Dendritic cell treated with granulocyte-macrophage colony-stimulating factor and Interleukin-4, amounts not matched to agents 40 ng/mL and 50 ng/mL, for 4 days (primary cell): ENCODE measurements around the gene HNRNPM.
"Not testable (repeated sequence)": the region's sequence is repeated elsewhere in the genome, so short reads cannot be mapped to it uniquely, and the experiment has no call there.

Source experiments
- H3K27ac Mint-ChIP-seq: one replicate; pipeline ENCODE4 v1.8.0; 2022; ENCODE audit warnings: mild to moderate bottlenecking, mixed read lengths
- H3K27me3 Mint-ChIP-seq: one replicate; pipeline ENCODE4 v1.8.0; 2022; ENCODE audit warnings: mild to moderate bottlenecking, mixed read lengths
- H3K36me3 Mint-ChIP-seq: one replicate; pipeline ENCODE4 v1.8.0; 2022; ENCODE audit warnings: low read depth, mixed read lengths
- H3K4me1 Mint-ChIP-seq: one replicate; pipeline ENCODE4 v1.8.0; 2022; ENCODE audit warnings: low read depth, mixed read lengths
- H3K4me3 Mint-ChIP-seq: one replicate; pipeline ENCODE4 v1.8.0; 2022; ENCODE audit warnings: mild to moderate bottlenecking, moderate library complexity, mixed read lengths
- H3K9me3 Mint-ChIP-seq: one replicate; pipeline ENCODE4 v1.8.0; 2022; ENCODE audit warnings: mixed read lengths
- intact Hi-C: fragments of 100-400 bp; cut with micrococcal nuclease; formaldehyde crosslinking; loops from one replicate; pipeline ENCODE4 v1.15.0; 2022

The HNRNPM gene

GRCh38 chr19:8510589-8511115 lies 65.9 kb downstream of the HNRNPM start:
- Mint-ChIP-seq H3K36me3 (peaks cover 45% of the 10 kb centered on the region), H3K27me3 (no peaks in the 10 kb centered on the region), H3K4me1 (peaks cover 53% of the 10 kb centered on the region), H3K4me3 (no peak overlapping the region), H3K9me3 (no peaks in the 10 kb centered on the region), H3K27ac (no peak overlapping the region)
- intact Hi-C loops = no loop called here

GRCh38 chr19:8511573-8512101 lies 66.9 kb downstream of the HNRNPM start:
- peaks cover 41% of the 10 kb centered on the region for H3K36me3 Mint-ChIP-seq
- no peaks in the 10 kb centered on the region for H3K9me3 Mint-ChIP-seq
- H3K27me3 Mint-ChIP-seq = no peaks in the 10 kb centered on the region
- peaks cover 45% of the 10 kb centered on the region for H3K4me1 Mint-ChIP-seq
- no peak overlapping the region for H3K4me3 Mint-ChIP-seq
- intact Hi-C loops = no loop called here
- H3K27ac Mint-ChIP-seq = no peak overlapping the region

GRCh38 chr19:8512115-8512967 lies 67.6 kb downstream of the HNRNPM start:
- Mint-ChIP-seq H3K27ac (peak overlapping the region; percentile 97), H3K36me3 (peaks cover 37% of the 10 kb centered on the region), H3K27me3 (no peaks in the 10 kb centered on the region), H3K4me3 (no peak overlapping the region), H3K9me3 (no peaks in the 10 kb centered on the region), H3K4me1 (peaks cover 45% of the 10 kb centered on the region)
- intact Hi-C loops = no loop called here

- H3K27me3 Mint-ChIP-seq = no peaks in the 10 kb centered on the region
- intact Hi-C loops = no loop called here
- peak overlapping the region; percentile 97 for H3K4me3 Mint-ChIP-seq
- H3K4me1 Mint-ChIP-seq = peaks cover 49% of the 10 kb centered on the region
- H3K27ac Mint-ChIP-seq = peak overlapping the region; percentile 97
- peaks cover 34% of the 10 kb centered on the region for H3K36me3 Mint-ChIP-seq
- no peaks in the 10 kb centered on the region for H3K9me3 Mint-ChIP-seq
These were observed 68.4 kb downstream of the HNRNPM start for GRCh38 chr19:8513036-8513686.

GRCh38 chr19:8513687-8514504 lies 69.1 kb downstream of the HNRNPM start, which contains the start of gene ZNF414:
ZNF414 (minus strand) TSS chr19:8514167; CDS start chr19:8514046, 121 bp downstream.
- Mint-ChIP-seq H3K4me1 (peaks cover 49% of the 10 kb centered on the region), H3K36me3 (peaks cover 30% of the 10 kb centered on the region), H3K27ac (peak within 1 kb of the TSS; percentile 97), H3K4me3 (peak within 1 kb of the TSS; percentile 97), H3K27me3 (no peaks in the 10 kb centered on the region), H3K9me3 (no peaks in the 10 kb centered on the region)
- intact Hi-C loops = no loop called here

- H3K27me3 Mint-ChIP-seq, H3K9me3 Mint-ChIP-seq, intact Hi-C loops: not testable (repeated sequence)
- H3K4me1 Mint-ChIP-seq = peaks cover 49% of the 10 kb centered on the region
- H3K36me3 Mint-ChIP-seq = peaks cover 30% of the 10 kb centered on the region
- peak overlapping the region; percentile 97 for H3K27ac Mint-ChIP-seq
- peak overlapping the region; percentile 97 for H3K4me3 Mint-ChIP-seq
These were observed 69.8 kb downstream of the HNRNPM start for GRCh38 chr19:8514505-8515009.

GRCh38 chr19:8515317-8515716 lies 70.5 kb downstream of the HNRNPM start:
- intact Hi-C loops = no loop called here
- Mint-ChIP-seq H3K4me1 (peaks cover 55% of the 10 kb centered on the region), H3K4me3 (peak overlapping the region; percentile 97), H3K9me3 (no peaks in the 10 kb centered on the region), H3K27ac (peak overlapping the region; percentile 97), H3K27me3 (no peaks in the 10 kb centered on the region), H3K36me3 (peaks cover 23% of the 10 kb centered on the region)

- no peak overlapping the region for H3K4me3 Mint-ChIP-seq
- H3K36me3 Mint-ChIP-seq = peaks cover 6% of the 10 kb centered on the region
- H3K4me1 Mint-ChIP-seq = peaks cover 56% of the 10 kb centered on the region
These were observed 73.0 kb downstream of the HNRNPM start for GRCh38 chr19:8517551-8518442.

GRCh38 chr19:8518536-8518935 lies 73.8 kb downstream of the HNRNPM start:
- Mint-ChIP-seq H3K4me1 (peaks cover 48% of the 10 kb centered on the region), H3K27me3 (no peaks in the 10 kb centered on the region), H3K9me3 (no peaks in the 10 kb centered on the region), H3K36me3 (peaks cover 6% of the 10 kb centered on the region), H3K27ac (no peak overlapping the region), H3K4me3 (no peak overlapping the region)
- intact Hi-C loops = no loop called here

More at GRCh38 chr19:8517551-8518442, 73.0 kb downstream of the HNRNPM start:
- H3K27me3 Mint-ChIP-seq = no peaks in the 10 kb centered on the region
- H3K27ac Mint-ChIP-seq = peak overlapping the region; percentile 53
- intact Hi-C loops = no loop called here
- no peaks in the 10 kb centered on the region for H3K9me3 Mint-ChIP-seq

- no peaks in the 10 kb centered on the region for H3K27me3 Mint-ChIP-seq
- peak overlapping the region; percentile 42 for H3K27ac Mint-ChIP-seq
- peaks cover 47% of the 10 kb centered on the region for H3K4me1 Mint-ChIP-seq
- H3K4me3 Mint-ChIP-seq = no peak overlapping the region
- intact Hi-C loops = no loop called here
- H3K36me3 Mint-ChIP-seq = no peaks in the 10 kb centered on the region
- H3K9me3 Mint-ChIP-seq = no peaks in the 10 kb centered on the region
These were observed 74.6 kb downstream of the HNRNPM start for GRCh38 chr19:8519388-8519787.

- Mint-ChIP-seq H3K27me3 (no peaks in the 10 kb centered on the region), H3K27ac (no peak overlapping the region), H3K4me1 (peaks cover 27% of the 10 kb centered on the region), H3K9me3 (no peaks in the 10 kb centered on the region), H3K4me3 (no peak overlapping the region), H3K36me3 (no peaks in the 10 kb centered on the region)
- intact Hi-C loops = no loop called here
These were observed 80.6 kb downstream of the HNRNPM start for GRCh38 chr19:8525401-8525684.

GRCh38 chr19:8526345-8527091 lies 81.7 kb downstream of the HNRNPM start:
- intact Hi-C loops = no loop called here
- Mint-ChIP-seq H3K27ac (no peak overlapping the region), H3K4me1 (peaks cover 22% of the 10 kb centered on the region), H3K36me3 (no peaks in the 10 kb centered on the region), H3K4me3 (no peak overlapping the region), H3K9me3 (no peaks in the 10 kb centered on the region), H3K27me3 (no peaks in the 10 kb centered on the region)
